Activated CD8-positive, alpha-beta memory T cell treated with anti-CD3 and anti-CD28 coated beads for 4 hours (primary cell): ENCODE results near the gene MACROD2.
"Not testable (repeated sequence)": the region's sequence is repeated elsewhere in the genome, so short reads cannot be mapped to it uniquely, and the experiment has no call there.

Experiments used
- DNase-seq, 2 donors: peaks; one replicate each; pipeline ENCODE4 v3.0.0-alpha.2; 2020; ENCODE audit warnings: low read depth in 2 of 2

MACROD2 gene

DNA sequence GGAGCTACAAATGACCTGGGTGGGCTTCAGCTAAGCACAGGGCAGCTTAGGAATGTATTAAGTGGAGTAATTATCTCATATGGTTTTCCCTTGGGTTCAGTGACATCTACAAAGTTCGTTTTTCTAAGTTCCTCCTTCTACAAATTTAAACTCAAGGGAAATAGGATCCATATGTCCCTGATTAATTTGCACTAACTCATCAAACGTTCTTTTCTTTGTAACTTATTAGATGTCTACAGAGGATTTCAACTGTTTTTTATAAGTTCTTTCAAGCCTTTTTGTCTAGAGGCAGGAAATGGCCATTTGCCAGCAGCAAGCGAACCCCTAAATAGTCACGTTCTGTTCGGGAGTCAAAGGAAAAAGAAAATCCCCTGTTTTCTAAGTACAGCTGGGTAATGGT lies 1517.6 kb downstream of the MACROD2 start:
- DNase-seq = no peak

GRCh38 chr20:15515691-15516090 lies 1520.4 kb downstream of the MACROD2 start:
- no peak for DNase-seq

DNA sequence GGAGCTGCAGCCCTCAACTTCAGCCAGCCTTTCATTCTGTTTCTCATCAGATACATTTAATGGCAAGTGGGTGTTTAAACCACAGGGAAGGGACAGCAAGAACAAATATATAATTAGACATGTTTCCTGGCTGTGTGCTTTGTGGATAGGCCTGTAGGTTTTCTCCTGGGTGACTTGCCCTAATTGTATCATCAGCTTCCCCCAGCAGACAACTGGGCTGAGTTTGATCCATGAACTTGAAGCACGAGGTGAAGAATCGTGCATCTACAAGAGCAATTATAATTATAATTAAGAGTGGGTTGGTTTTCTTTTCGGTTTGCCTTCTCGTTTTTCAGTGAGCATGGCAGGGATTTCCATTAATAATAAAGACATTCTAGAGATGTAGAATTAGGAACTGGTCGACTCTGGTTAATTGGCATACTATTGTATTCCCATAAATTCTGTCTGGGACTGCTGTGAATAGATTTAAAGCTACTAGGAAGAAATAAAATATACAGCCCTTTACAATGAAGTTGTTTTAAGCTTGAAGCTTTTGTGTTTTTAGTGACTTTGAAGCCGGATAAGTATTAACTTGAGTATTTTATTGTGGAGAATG lies 1525.7 kb downstream of the MACROD2 start:
- no peak for DNase-seq

DNA sequence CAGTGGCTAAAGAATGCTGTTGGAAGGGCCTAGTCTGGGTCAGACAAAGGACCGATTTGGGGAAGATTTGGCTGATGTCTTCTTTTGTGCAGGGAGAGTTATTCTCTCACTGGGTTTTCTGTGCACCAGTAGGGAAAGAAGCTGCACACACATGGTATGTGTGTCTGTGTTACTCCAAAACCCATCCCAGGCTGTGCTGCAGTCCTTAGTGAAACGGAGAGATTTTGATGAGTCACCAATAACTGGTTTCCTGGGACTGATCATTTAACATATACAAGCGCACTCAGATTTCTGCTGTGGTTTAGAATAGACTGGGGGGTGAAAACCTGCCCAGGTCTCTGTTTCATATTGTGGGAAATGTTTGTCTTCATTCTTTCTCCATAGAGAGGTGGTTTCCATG lies 1528.1 kb downstream of the MACROD2 start:
- no peak for DNase-seq

GRCh38 chr20:15528391-15529111 lies 1533.2 kb downstream of the MACROD2 start:
- DNase-seq = no peak

GRCh38 chr20:15535863-15536262 lies 1540.5 kb downstream of the MACROD2 start:
- no peak for DNase-seq

DNA sequence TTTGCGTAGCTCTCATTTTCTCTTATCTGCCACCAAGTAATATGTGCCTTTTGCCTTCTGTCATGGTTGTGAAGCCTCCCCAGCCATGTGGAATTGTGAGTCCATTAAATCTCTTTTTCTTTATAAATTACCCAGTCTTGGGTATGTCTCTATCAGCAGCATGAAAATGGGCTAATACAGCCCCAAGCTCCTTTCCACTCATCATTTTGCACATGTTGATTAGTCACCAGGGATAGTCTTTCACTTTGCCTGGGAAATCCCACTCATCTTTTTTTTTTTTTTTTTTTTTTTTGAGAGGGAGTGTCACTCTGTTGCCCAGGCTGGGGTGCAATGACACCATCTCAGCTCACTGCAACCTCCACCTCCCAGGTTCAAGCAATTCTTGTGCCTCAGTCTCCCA lies 1541.9 kb downstream of the MACROD2 start:
- DNase-seq = not testable (repeated sequence)

DNA sequence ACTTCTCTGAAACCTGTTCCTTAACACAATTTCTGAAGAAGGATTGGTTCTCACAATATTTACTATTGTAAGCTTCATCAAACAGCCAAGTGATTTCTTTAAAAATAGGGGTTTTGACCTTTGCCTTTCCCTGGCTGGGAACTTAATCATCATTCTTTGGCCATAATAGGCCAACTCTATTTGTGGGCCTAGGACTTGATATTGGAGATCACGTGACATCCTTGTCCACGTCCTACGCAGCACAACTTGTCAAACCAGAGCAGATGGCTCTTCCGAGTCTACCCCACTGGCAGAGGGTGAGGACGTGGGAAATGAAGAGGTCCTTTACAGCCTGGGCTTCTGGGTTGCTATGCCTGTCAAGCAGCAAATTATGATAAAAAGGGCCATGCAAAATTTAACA lies 1547.3 kb downstream of the MACROD2 start:
- DNase-seq = no peak

- DNase-seq = no peak
Measured at GRCh38 chr20:15544742-15545141, 1549.4 kb downstream of the MACROD2 start.

DNA sequence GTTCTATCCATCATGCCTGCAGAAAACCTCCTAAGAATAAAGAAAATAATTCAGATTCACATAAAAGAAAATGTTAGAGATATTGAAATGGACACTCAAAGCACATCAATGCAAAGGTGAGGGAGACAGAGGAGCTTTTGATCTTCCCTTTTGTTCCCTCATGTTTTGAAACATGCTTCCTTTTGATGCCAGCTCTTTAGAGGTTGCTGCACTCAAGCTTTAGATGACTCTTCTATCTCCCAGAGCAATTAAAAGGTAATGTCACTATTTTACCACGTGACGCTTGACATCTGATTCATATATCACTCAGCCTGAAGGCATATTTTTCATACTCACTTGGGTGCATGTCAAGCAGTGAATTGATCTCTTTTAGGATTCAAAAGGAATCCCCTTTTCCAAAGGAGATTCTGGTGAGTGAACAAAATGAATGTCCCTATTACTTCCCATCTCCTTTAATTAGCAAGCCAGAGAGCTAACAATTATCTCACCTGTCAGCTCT lies 1551.3 kb downstream of the MACROD2 start:
- no peak for DNase-seq

DNA sequence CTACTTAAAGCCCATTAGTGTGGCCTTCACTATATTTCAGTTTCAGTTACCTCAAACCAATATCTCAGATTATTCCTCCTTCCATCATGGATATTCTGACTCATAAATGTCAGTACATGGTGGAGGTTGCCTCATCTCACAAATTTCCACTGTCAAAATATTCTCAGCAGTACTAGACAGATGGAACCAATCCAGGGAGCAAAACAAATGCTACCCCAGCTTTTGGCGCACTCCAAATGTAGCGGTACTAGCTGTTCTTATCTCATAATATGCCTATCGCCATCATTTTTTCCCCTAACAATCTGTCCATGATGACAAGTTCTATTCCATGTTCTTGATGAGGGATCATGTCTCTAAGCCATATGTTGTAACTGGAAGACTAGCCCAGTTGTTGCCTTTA lies 1551.8 kb downstream of the MACROD2 start:
- DNase-seq = no peak

GRCh38 chr20:15550116-15550870 lies 1555.0 kb downstream of the MACROD2 start:
- DNase-seq = no peak

GRCh38 chr20:15555913-15556312 lies 1560.6 kb downstream of the MACROD2 start:
- DNase-seq = no peak

GRCh38 chr20:15556869-15557268 lies 1561.6 kb downstream of the MACROD2 start:
- no peak for DNase-seq

- no peak for DNase-seq
Measured at GRCh38 chr20:15561070-15561569, 1565.8 kb downstream of the MACROD2 start.

- no peak for DNase-seq
Measured at GRCh38 chr20:15561707-15562404, 1566.5 kb downstream of the MACROD2 start.

GRCh38 chr20:15563836-15564235 lies 1568.5 kb downstream of the MACROD2 start:
- DNase-seq = no peak

DNA sequence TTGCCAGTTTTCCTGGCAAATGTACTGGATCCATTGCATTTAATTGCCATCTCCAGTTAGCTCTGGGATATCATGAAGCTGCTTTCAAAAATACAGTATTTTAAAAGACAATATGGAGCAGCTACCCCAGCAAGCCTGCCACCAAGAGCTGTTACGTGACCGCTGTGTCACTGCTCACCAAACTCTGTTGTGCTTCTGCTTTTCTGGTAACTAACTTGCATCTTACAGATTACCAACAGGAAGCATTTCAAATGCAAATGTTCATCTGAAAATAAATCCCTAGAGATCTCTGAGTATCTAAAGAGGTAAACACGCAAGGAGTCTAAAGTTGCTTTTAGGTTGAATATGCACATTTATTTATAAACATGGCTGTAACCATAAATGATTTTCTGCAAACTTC lies 1569.7 kb downstream of the MACROD2 start:
- DNase-seq = no peak

- no peak for DNase-seq
Measured at GRCh38 chr20:15565786-15566185, 1570.5 kb downstream of the MACROD2 start.

- DNase-seq = no peak
Measured at GRCh38 chr20:15567219-15567618, 1571.9 kb downstream of the MACROD2 start.

DNA sequence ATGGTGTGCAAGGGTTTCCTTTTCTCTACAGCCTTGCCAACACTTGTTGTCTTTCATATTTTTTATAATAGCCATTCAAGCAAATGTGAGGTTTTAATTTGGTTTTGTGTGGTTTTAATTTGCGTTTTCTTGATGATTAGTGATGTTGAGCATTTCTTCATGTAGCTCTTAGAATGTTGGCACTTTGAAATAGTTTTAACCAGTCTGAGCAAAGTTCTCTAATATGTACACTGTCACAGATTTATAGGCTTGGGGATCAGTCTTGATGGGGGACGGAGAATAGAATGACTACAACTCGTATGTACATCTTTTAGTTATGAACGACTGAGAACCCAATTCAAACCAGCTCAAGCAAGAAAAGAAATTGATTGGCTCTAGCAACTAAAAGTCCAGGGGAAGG lies 1574.8 kb downstream of the MACROD2 start:
- no peak for DNase-seq

- no peak for DNase-seq
Measured at GRCh38 chr20:15571056-15571455, 1575.7 kb downstream of the MACROD2 start.
